CD4-positive, alpha-beta T cell (primary cell): Measurements from ENCODE around the gene IFITM10. TPM values are rescaled to one million over a fixed set of nuclear protein-coding genes. Genes with fewer than 3 reads are reported as not detected.

ENCODE experiments used
- ATAC-seq: fragments of 200-7000 bp; cut with Tn5 transposase; one replicate; pipeline ENCODE4 v1.10.0; 2022; ENCODE audit warnings: mild to moderate bottlenecking; ENCODE audit not compliant: poor library complexity
- CTCF ChIA-PET: fragments of 350-600 bp; sonication (Branson Sonifier 250); formaldehyde crosslinking; loops from one replicate; lab custom pipeline; 2021; ENCODE audit warnings: antibody characterized with exemption, inconsistent platforms; lab: Charles Lee
- POLR2A ChIA-PET: fragments of 350-600 bp; sonication (Branson Sonifier 250); formaldehyde crosslinking; loops from one replicate; lab custom pipeline; 2021; ENCODE audit warnings: antibody characterized with exemption, inconsistent platforms; lab: Charles Lee
- DNase-seq, 14 experiments: peaks; one replicate each; pipeline ENCODE4 v3.0.0-alpha.2; 2013 to 2020; ENCODE audit warnings: mixed read lengths in 2 of 14
- H3K27ac ChIP-seq, 2 donors: one replicate each; pipeline versions ENCODE4 v1.5.1 to v1.7.0; 2013; ENCODE audit warnings: low read length in 2 of 2, low read depth in 1 of 2, mild to moderate bottlenecking in 1 of 2
- H3K27me3 ChIP-seq, 2 experiments: 1 replicate in 1 of 2; 2 replicates in 1 of 2; pipeline versions ENCODE4 v1.6.1 to v1.7.0; 2013; ENCODE audit warnings: low read length in 2 of 2, control low read depth in 1 of 2, mild to moderate bottlenecking in 1 of 2, moderate library complexity in 1 of 2; ENCODE audit not compliant: insufficient read depth in 2 of 2, control insufficient read depth in 1 of 2
- H3K36me3 ChIP-seq: one replicate; pipeline ENCODE4 v1.6.1; 2013; ENCODE audit warnings: low read length, control low read depth; ENCODE audit not compliant: insufficient read depth
- H3K4me1 ChIP-seq: one replicate; pipeline ENCODE4 v1.6.1; 2013; ENCODE audit warnings: low read length, control low read depth; ENCODE audit not compliant: insufficient read depth
- H3K4me3 ChIP-seq: one replicate; pipeline ENCODE4 v1.5.1; 2013; ENCODE audit warnings: mild to moderate bottlenecking, low read length, moderate library complexity
- H3K9me3 ChIP-seq, 2 experiments: 1 replicate in 1 of 2; 2 replicates in 1 of 2; pipeline versions ENCODE4 v1.6.1 to v1.7.0; 2013; ENCODE audit warnings: low read length in 2 of 2, mild to moderate bottlenecking in 2 of 2, control low read depth in 1 of 2, moderate library complexity in 1 of 2; ENCODE audit not compliant: control insufficient read depth in 1 of 2, insufficient read depth in 1 of 2
- H3K27ac Mint-ChIP-seq: one replicate; pipeline ENCODE4 v1.8.0; 2020; ENCODE audit warnings: mixed read lengths
- H3K27me3 Mint-ChIP-seq: one replicate; pipeline ENCODE4 v1.8.0; 2021; ENCODE audit warnings: mixed read lengths
- H3K36me3 Mint-ChIP-seq: one replicate; pipeline ENCODE4 v1.8.0; 2021; ENCODE audit warnings: low read depth, mixed read lengths
- H3K4me1 Mint-ChIP-seq: one replicate; pipeline ENCODE4 v1.8.0; 2021; ENCODE audit warnings: low read depth, mixed read lengths
- H3K4me3 Mint-ChIP-seq: one replicate; pipeline ENCODE4 v1.8.0; 2020; ENCODE audit warnings: mild to moderate bottlenecking, mixed read lengths
- H3K9me3 Mint-ChIP-seq: one replicate; pipeline ENCODE4 v1.8.0; 2020; ENCODE audit warnings: mixed read lengths
- CTCF ChIP-seq: fragments of 200-600 bp; IDR thresholded peaks from one replicate; pipeline ENCODE4 v1.8.0; 2022; ENCODE audit warnings: antibody characterized with exemption, mild to moderate bottlenecking
- intact Hi-C, 2 experiments: fragments of 100-400 bp; cut with DNase I in 1 of 2; cut with micrococcal nuclease in 1 of 2; formaldehyde crosslinking; loops; one replicate each; pipeline versions ENCODE4 v1.15.1 to v1.9.0; 2023 to 2025; cut with DNase I, micrococcal nuclease
- total RNA-seq, 174 experiments: library from RNA in 2 of 174; stranded (reverse) in 2 of 174; gene quantifications; one replicate each; pipeline ENCODE4 v1.2.3 and lab custom pipeline; 2021 to 2026

IFITM10 gene
- total RNA-seq, 2 experiments from 2014 or later = 1.7 TPM

- no peak for DNase-seq
- intact Hi-C loops = loop anchor here in 1 of 2 experiments (10.0 kb wide), 1 partner anchor 1531 kb away; no protein-coding TSS in a partner anchor
- Mint-ChIP-seq H3K27me3 (peaks cover 14% of the 10 kb centered on the region), H3K27ac (no peak overlapping the region), H3K9me3 (no peaks in the 10 kb centered on the region), H3K36me3 (no peaks in the 10 kb centered on the region), H3K4me1 (peaks cover 20% of the 10 kb centered on the region), H3K4me3 (no peak overlapping the region)
- CTCF ChIA-PET = no interaction called here
- peaks cover 0 to 10% of the 10 kb centered on the region in 2 experiments for H3K9me3 ChIP-seq
- no peaks in the 10 kb centered on the region for H3K36me3 ChIP-seq
- POLR2A ChIA-PET = no interaction called here
- no peak overlapping the region for H3K4me3 ChIP-seq
- no peak for ATAC-seq
- no peak overlapping the region for H3K27ac ChIP-seq
- peaks cover 21% of the 10 kb centered on the region for H3K4me1 ChIP-seq
- H3K27me3 ChIP-seq = peaks cover 13 to 15% of the 10 kb centered on the region in 2 experiments
- no peak for TF ChIP-seq CTCF
Observed at GRCh38 chr11:1745701-1746320, 4.6 kb downstream of the IFITM10 start.

- ATAC-seq (no peak), DNase-seq (no peak)
- CTCF ChIA-PET = no interaction called here
- no peaks in the 10 kb centered on the region for H3K9me3 Mint-ChIP-seq
- no peak for TF ChIP-seq CTCF
- H3K36me3 Mint-ChIP-seq = no peaks in the 10 kb centered on the region
- H3K4me3 ChIP-seq = no peak overlapping the region
- H3K9me3 ChIP-seq = peaks cover 0 to 10% of the 10 kb centered on the region in 2 experiments
- H3K4me1 ChIP-seq = peaks cover 15% of the 10 kb centered on the region
- no peak overlapping the region for H3K27ac ChIP-seq
- POLR2A ChIA-PET = no interaction called here
- H3K4me3 Mint-ChIP-seq = no peak overlapping the region
- H3K27me3 ChIP-seq = peaks cover 8% of the 10 kb centered on the region in 2 experiments
- peaks cover 8% of the 10 kb centered on the region for H3K27me3 Mint-ChIP-seq
- peaks cover 14% of the 10 kb centered on the region for H3K4me1 Mint-ChIP-seq
- H3K27ac Mint-ChIP-seq = no peak overlapping the region
- intact Hi-C loops = loop anchor here in 1 of 2 experiments (10.0 kb wide), 1 partner anchor 1530 kb away; no protein-coding TSS in a partner anchor
- no peaks in the 10 kb centered on the region for H3K36me3 ChIP-seq
Observed at GRCh38 chr11:1744891-1745700, 5.3 kb downstream of the IFITM10 start.

- ChIA-PET POLR2A (no interaction called here), CTCF (no interaction called here)
- Histone ChIP-seq H3K27me3 (peaks cover under 1% of the 10 kb centered on the region in 2 experiments), H3K9me3 (peaks cover 0 to 8% of the 10 kb centered on the region in 2 experiments), H3K36me3 (no peaks in the 10 kb centered on the region), H3K27ac (no peak overlapping the region), H3K4me3 (no peak overlapping the region), H3K4me1 (peaks cover 7% of the 10 kb centered on the region)
- Mint-ChIP-seq H3K9me3 (no peaks in the 10 kb centered on the region), H3K27ac (no peak overlapping the region), H3K36me3 (no peaks in the 10 kb centered on the region), H3K4me3 (no peak overlapping the region), H3K27me3 (peaks cover under 1% of the 10 kb centered on the region), H3K4me1 (peaks cover 6% of the 10 kb centered on the region)
- intact Hi-C loops = loop anchor here in 1 of 2 experiments (10.0 kb wide), 1 partner anchor 1530 kb away; no protein-coding TSS in a partner anchor
- ATAC-seq (no peak), DNase-seq (no peak)
- no peak for TF ChIP-seq CTCF
Observed at GRCh38 chr11:1744137-1744886, 6.1 kb downstream of the IFITM10 start.
